ENCODE data around the gene NRN1L.
"Not testable (repeated sequence)": the region's sequence is repeated elsewhere in the genome, so short reads cannot be mapped to it uniquely, and the experiment has no call there.

NRN1L gene

GRCh38 chr16:67884684-67885083, at the start of gene NRN1L:
Gene NRN1L, plus strand, starts transcription at chr16:67884885. Its CDS starts 19 bp downstream, at chr16:67884904.
- no peak for DNase-seq

- DNase-seq = not testable (repeated sequence)
Observed at GRCh38 chr16:67837190-67837589, 47.5 kb upstream of the NRN1L start.

GRCh38 chr16:67837811-67838210, 46.9 kb upstream of the NRN1L start:
- no peak for DNase-seq

- DNase-seq = peak; percentile 12
Observed at GRCh38 chr16:67841198-67841815, 43.4 kb upstream of the NRN1L start.

GRCh38 chr16:67841816-67842508, 42.7 kb upstream of the NRN1L start, which contains the start of gene THAP11:
Gene THAP11, plus strand, starts transcription at chr16:67842320. Its CDS starts 235 bp downstream, at chr16:67842555.
- DNase-seq = peak; percentile 91

- peak; percentile 44 for DNase-seq
Observed at GRCh38 chr16:67842509-67843342, 42.0 kb upstream of the NRN1L start.

- DNase-seq = no peak
Observed at GRCh38 chr16:67843343-67843765, 41.3 kb upstream of the NRN1L start.

GRCh38 chr16:67844497-67844896, 40.2 kb upstream of the NRN1L start:
- DNase-seq = no peak

GRCh38 chr16:67845291-67846062, 39.2 kb upstream of the NRN1L start:
- no peak for DNase-seq

- DNase-seq = no peak
Observed at GRCh38 chr16:67846063-67846319, 38.7 kb upstream of the NRN1L start.

- DNase-seq = peak; percentile 92
Observed at GRCh38 chr16:67846320-67847063, 38.2 kb upstream of the NRN1L start, which contains the start of gene NUTF2. Gene NUTF2, plus strand, starts transcription at chr16:67846933. Its CDS starts 18,198 bp downstream, at chr16:67865131.

GRCh38 chr16:67847064-67847861, 37.4 kb upstream of the NRN1L start, which contains the start of gene CENPT:
Gene CENPT, minus strand, starts transcription at chr16:67847693. Its CDS starts 13,834 bp downstream, at chr16:67833859.
- peak; percentile 45 for DNase-seq

GRCh38 chr16:67848118-67848517, 36.6 kb upstream of the NRN1L start:
- DNase-seq = no peak

- no peak for DNase-seq
Observed at GRCh38 chr16:67853670-67854069, 31.0 kb upstream of the NRN1L start.

- no peak for DNase-seq
Observed at GRCh38 chr16:67855789-67856188, 28.9 kb upstream of the NRN1L start.

GRCh38 chr16:67856927-67857546, 27.6 kb upstream of the NRN1L start:
- DNase-seq = no peak

- peak; percentile 75 for DNase-seq
Observed at GRCh38 chr16:67857547-67858233, 27.0 kb upstream of the NRN1L start.

GRCh38 chr16:67858500-67858899, 26.2 kb upstream of the NRN1L start:
- DNase-seq = no peak

- DNase-seq = no peak
Observed at GRCh38 chr16:67860589-67861398, 23.9 kb upstream of the NRN1L start.

Data from NCI-H146 (cell line).